ENCODE measurements around the gene COL6A1.

DNA sequence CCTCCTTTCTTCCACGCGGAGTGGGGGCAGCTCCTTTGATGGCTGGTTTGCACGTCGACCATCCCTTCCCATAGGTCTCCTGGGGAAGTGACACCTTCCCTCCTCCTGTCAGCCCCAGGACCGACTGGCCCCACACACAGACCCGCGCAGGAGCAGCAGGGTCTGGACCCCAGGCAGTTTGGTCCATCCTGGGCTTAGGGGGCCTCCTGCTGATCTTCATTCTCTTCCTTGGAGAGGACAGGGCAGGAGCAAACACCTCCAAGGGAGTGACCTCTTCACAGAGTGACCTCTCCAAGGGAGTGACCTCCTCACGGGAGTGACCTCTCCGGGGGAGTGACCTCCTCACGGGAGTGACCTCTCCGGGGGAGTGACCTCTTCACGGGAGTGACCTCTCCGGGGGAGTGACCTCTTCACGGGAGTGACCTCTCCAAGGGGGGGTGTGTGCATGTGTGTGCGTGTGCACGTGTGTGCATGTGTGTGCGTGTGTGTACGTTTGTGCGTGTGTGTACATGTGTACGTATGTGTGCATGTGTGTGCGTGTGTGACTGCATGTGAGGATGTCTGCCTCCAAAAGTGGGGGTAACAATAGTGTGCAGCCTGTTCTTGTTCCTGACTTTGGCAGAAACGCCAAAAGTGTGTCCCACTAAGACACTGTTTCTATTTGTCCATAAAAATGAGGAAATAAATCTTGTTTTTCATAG lies 29.8 kb downstream of the COL6A1 start:
- TF ChIP-seq CTCF (IDR thresholded peaks at IDR 0.05 in 8 of 11, conservative IDR thresholded peaks at IDR 0.05 in 3 of 11) (no peak), POLR2A (IDR thresholded peaks at IDR 0.05) (no peak)

All from spleen (tissue), 7 donors.